H1 (cell line): ENCODE results near the gene SLC16A11. TPM values are rescaled to one million over a fixed set of nuclear protein-coding genes. Genes with fewer than 3 reads are reported as not detected.

ENCODE experiments used
- RFX5 ChIP-seq: IDR thresholded peaks from 2 replicates; pipeline ENCODE4 v1.6.1; 2011; ENCODE audit warnings: low read depth, low read length, improper control_type of control experiment, borderline replicate concordance
- polyA plus RNA-seq, 7 experiments: library from polyadenylated mRNA; depleted of rRNA in 3 of 7; stranded (reverse) in 5 of 7; unstranded in 2 of 7; fragments of >200 nt in 5 of 7; fragments of 200-250 nt in 2 of 7; gene quantifications; 1 replicate in 5 of 7; 2 replicates in 1 of 7; 4 replicates in 1 of 7; pipeline versions ENCODE4 v1.2.1 to v1.2.3, GENCODE V29; 2011 to 2013; ENCODE audit warnings: missing spikeins in 2 of 7, mixed read lengths in 2 of 7
- total RNA-seq: library from RNA; stranded (reverse); fragmentation: NEBNext Ultra II Directional; extraction: Animal tissue kit (Norgen Biotek cat#: 25700); gene quantifications from 2 replicates; pipeline ENCODE4 v1.2.1, GENCODE V29; 2021

SLC16A11 gene
- total and polyA plus RNA-seq, 2 of the 8 experiments (the other 6 are each of a cell fraction or from before 2014, with no cell fraction given), result 0.35 to 0.39 TPM

DNA sequence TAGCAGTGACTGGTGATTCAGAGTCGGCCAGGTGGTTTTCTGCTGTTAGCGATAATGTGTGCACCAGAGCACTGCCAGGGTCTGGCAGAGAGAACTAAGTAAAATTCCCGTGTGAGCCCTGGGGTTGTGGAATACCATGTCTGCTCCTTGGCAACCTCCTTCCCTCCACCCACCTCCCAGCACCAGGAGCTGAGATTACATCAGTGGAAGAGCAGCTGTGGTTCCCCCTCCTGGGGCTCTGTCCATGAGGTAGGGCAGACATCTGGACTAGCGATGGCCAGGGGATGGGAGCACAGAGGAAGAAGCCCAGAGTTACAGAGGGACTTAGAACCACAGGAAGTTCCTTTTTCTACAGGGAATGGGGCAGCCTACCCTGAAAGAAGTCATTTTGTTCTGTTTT lies 20.4 kb upstream of the SLC16A11 start (continued):
- no peak for TF ChIP-seq RFX5
